K562 (cell line): ENCODE data around the gene SNRNP70. TPM values are rescaled to one million over a fixed set of nuclear protein-coding genes. Genes with fewer than 3 reads are reported as not detected.

Experiments
- DACH1 ChIP-seq: fragments of 450-650 bp; IDR thresholded peaks from 2 replicates; pipeline ENCODE4 v1.6.1; 2018; ENCODE audit not compliant: partially characterized antibody
- HNRNPLL ChIP-seq: fragments of 200-400 bp; formaldehyde crosslinking; IDR thresholded peaks from 2 replicates; pipeline ENCODE4 v1.6.1; 2017; ENCODE audit warnings: low read length, low read depth, mild to moderate bottlenecking; ENCODE audit not compliant: poor library complexity, severe bottlenecking
- JUND ChIP-seq, 2 experiments: IDR thresholded peaks; 2 replicates in 1 of 2; 3 replicates in 1 of 2; pipeline ENCODE4 v1.6.1; 2011; ENCODE audit warnings: borderline replicate concordance in 2 of 2, low read depth in 2 of 2, low read length in 2 of 2, improper control_type of control experiment in 1 of 2, missing biosample characterization in 1 of 2, missing genetic modification characterization in 1 of 2, missing genetic modification reagents in 1 of 2
- KAT8 ChIP-seq: fragments of 450-650 bp; IDR thresholded peaks from 2 replicates; pipeline ENCODE4 v1.6.1; 2016; ENCODE audit warnings: low read depth, mild to moderate bottlenecking
- MTA1 ChIP-seq: fragments of 450-650 bp; IDR thresholded peaks from 2 replicates; pipeline ENCODE4 v1.6.1; 2017; ENCODE audit warnings: borderline replicate concordance
- NCOR1 ChIP-seq: fragments of 450-650 bp; IDR thresholded peaks from 2 replicates; pipeline ENCODE4 v1.6.1; 2016; ENCODE audit warnings: mild to moderate bottlenecking, moderate library complexity
- RBM17 ChIP-seq: fragments of 200-400 bp; formaldehyde crosslinking; IDR thresholded peaks from 2 replicates; pipeline ENCODE4 v1.6.1; 2017; ENCODE audit warnings: low read depth, mild to moderate bottlenecking, low read length, borderline replicate concordance
- SIX5 ChIP-seq, 2 experiments: IDR thresholded peaks; 2 replicates each; pipeline ENCODE4 v1.6.1; 2011; ENCODE audit warnings: low read length in 2 of 2, borderline replicate concordance in 1 of 2, low read depth in 1 of 2, mild to moderate bottlenecking in 1 of 2, moderate library complexity in 1 of 2; ENCODE audit not compliant: insufficient read depth in 1 of 2
- SP2 ChIP-seq: IDR thresholded peaks from 2 replicates; pipeline ENCODE4 v1.6.1; 2011; ENCODE audit warnings: mild to moderate bottlenecking, low read depth, low read length, moderate library complexity; ENCODE audit not compliant: poor library complexity, severe bottlenecking; ENCODE audit errors: extremely low read depth
- THAP12 ChIP-seq: fragments of 250-450 bp; sonication (Bioruptor Pico); IDR thresholded peaks from 2 replicates; pipeline ENCODE4 v1.9.0; 2021; ENCODE audit warnings: mild to moderate bottlenecking, inconsistent platforms
- TOE1 ChIP-seq, 2 experiments: fragments of 450-650 bp in 1 of 2; sonication (generic) in 1 of 2; formaldehyde crosslinking in 1 of 2; IDR thresholded peaks; 2 replicates each; pipeline versions ENCODE4 v1.7.1 to v1.8.0; 2016 to 2022; ENCODE audit warnings: borderline replicate concordance in 2 of 2, mild to moderate bottlenecking in 2 of 2, antibody characterized with exemption in 1 of 2, inconsistent platforms in 1 of 2, low read depth in 1 of 2, missing genetic modification reagents in 1 of 2, moderate library complexity in 1 of 2
- ZNF592 ChIP-seq: fragments of 450-650 bp; IDR thresholded peaks from 2 replicates; pipeline ENCODE4 v1.6.1; 2017; ENCODE audit warnings: antibody characterized with exemption, mild to moderate bottlenecking
- polyA plus RNA-seq, 8 experiments: library from polyadenylated mRNA; depleted of rRNA in 4 of 8; stranded (reverse) in 5 of 8; unstranded in 3 of 8; fragments of >200 nt; fragmentation: Nextera tagmentation in 2 of 8; fragmentation: Illumina TruSeq in 1 of 8; extraction: Ambion mirVana in 2 of 8; extraction: Trizol in 1 of 8; gene quantifications; 2 replicates each; pipeline versions ENCODE4 v1.2.1 to v1.2.3, GENCODE V29; 2011 to 2014; ENCODE audit warnings: inconsistent platforms in 1 of 8, missing spikeins in 1 of 8
- total RNA-seq, 7 experiments: library from RNA; depleted of rRNA in 6 of 7; stranded (reverse); fragments of >200 nt in 6 of 7; fragmentation: Illumina TruSeq in 2 of 7; extraction: Trizol in 2 of 7; gene quantifications; 2 replicates each; pipeline versions ENCODE4 v1.2.1 to v1.2.3, GENCODE V29; 2011 to 2021; ENCODE audit warnings: low replicate concordance in 1 of 7
- TF ChIP-seq, protein P1 (sequence below), 3 experiments: fragments of 200-800 bp in 1 of 3; fragments of 250-450 bp in 1 of 3; fragments of 450-650 bp in 1 of 3; sonication (Bioruptor Pico) in 1 of 3; sonication (Bioruptor generic) in 1 of 3; formaldehyde crosslinking in 1 of 3; IDR thresholded peaks; 2 replicates each; pipeline versions ENCODE4 v1.6.1 to v1.8.0; 2016 to 2022; ENCODE audit warnings: mild to moderate bottlenecking in 2 of 3, missing genetic modification characterization in 2 of 3, missing compliant biosample characterization in 1 of 3, moderate library complexity in 1 of 3

SNRNP70 gene
- total and polyA plus RNA-seq, 9 of the 15 experiments (the other 6 are each of a cell fraction or from before 2014, with no cell fraction given) = 2.8 to 496 (median 136) TPM

GRCh38 chr19:49155820-49156346 lies 70.6 kb downstream of the SNRNP70 start (continued):
- TF ChIP-seq JUND (IDR thresholded peaks at IDR 0.05; ENCODE audit: borderline replicate concordance, low read depth, low read length) (0 out of 2 replicates have a peak, but pooled peaks have one; percentile 8), JUND (tag; IDR thresholded peaks at IDR 0.05; ENCODE audit: borderline replicate concordance, low read depth, low read length) (no peak; the same call in 2 of the 3 replicates), RBM17 (no peak), ZNF592 (0 out of 2 replicates have a peak, but pooled peaks have one; percentile 49), DACH1 (peak; percentile 14), HNRNPLL (no peak), MTA1 (peak; percentile 34; the same call in 1 of the 2 replicates), SIX5 (IDR thresholded peaks at IDR 0.05; ENCODE audit: borderline replicate concordance in 1 of 2, insufficient read depth in 1 of 2, low read depth in 1 of 2, low read length in 2 of 2) (no peak), SP2 (no peak), KAT8 (no peak), TOE1 (IDR thresholded peaks at IDR 0.05; ENCODE audit: borderline replicate concordance) (peak; percentile 69; the same call in 1 of the 2 replicates), TOE1 (CRISPR knock-in tag; IDR thresholded peaks at IDR 0.05; ENCODE audit: borderline replicate concordance, low read depth) (no peak), THAP12 (CRISPR knock-in tag) (peak; percentile 36; the same call in 1 of the 2 replicates), NCOR1 (peak; percentile 51)
- TF ChIP-seq, protein P1, sequence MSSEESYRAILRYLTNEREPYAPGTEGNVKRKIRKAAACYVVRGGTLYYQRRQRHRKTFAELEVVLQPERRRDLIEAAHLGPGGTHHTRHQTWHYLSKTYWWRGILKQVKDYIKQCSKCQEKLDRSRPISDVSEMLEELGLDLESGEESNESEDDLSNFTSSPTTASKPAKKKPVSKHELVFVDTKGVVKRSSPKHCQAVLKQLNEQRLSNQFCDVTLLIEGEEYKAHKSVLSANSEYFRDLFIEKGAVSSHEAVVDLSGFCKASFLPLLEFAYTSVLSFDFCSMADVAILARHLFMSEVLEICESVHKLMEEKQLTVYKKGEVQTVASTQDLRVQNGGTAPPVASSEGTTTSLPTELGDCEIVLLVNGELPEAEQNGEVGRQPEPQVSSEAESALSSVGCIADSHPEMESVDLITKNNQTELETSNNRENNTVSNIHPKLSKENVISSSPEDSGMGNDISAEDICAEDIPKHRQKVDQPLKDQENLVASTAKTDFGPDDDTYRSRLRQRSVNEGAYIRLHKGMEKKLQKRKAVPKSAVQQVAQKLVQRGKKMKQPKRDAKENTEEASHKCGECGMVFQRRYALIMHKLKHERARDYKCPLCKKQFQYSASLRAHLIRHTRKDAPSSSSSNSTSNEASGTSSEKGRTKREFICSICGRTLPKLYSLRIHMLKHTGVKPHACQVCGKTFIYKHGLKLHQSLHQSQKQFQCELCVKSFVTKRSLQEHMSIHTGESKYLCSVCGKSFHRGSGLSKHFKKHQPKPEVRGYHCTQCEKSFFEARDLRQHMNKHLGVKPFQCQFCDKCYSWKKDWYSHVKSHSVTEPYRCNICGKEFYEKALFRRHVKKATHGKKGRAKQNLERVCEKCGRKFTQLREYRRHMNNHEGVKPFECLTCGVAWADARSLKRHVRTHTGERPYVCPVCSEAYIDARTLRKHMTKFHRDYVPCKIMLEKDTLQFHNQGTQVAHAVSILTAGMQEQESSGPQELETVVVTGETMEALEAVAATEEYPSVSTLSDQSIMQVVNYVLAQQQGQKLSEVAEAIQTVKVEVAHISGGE (CRISPR knock-in tag; IDR thresholded peaks at IDR 0.05) = peak in 1 of 3 experiments; percentile 42; a peak in 1 of 6 replicates
